Panc1 (cell line): ENCODE results near the gene UBTD1. TPM values are rescaled to one million over a fixed set of nuclear protein-coding genes. Genes with fewer than 3 reads are reported as not detected.
A peak's percentile ranks its signal among the peaks of the same experiment; 100 is the strongest.

ENCODE experiments used
- ATAC-seq: fragments of 200-7000 bp; cut with Tn5 transposase; 2 replicates; pipeline ENCODE4 v1.9.1; 2020; ENCODE audit warnings: mild to moderate bottlenecking, moderate library complexity
- BruUV-seq: library from RNA; stranded (reverse); fragments of 400-500 nt; replicated peaks from 2 replicates; lab custom pipeline; 2021; lab: Mats Ljungman, UMichigan
- CTCF ChIA-PET: fragments of 300-600 bp; sonication (Branson Sonifier 250); formaldehyde crosslinking; loops from one replicate; lab custom pipeline; 2022; ENCODE audit warnings: antibody characterized with exemption; lab: Charles Lee
- POLR2A ChIA-PET: fragments of 300-600 bp; sonication (Branson Sonifier 250); formaldehyde crosslinking; loops from one replicate; lab custom pipeline; 2022; ENCODE audit warnings: antibody characterized with exemption; lab: Charles Lee
- DNase-seq: peaks from one replicate; pipeline ENCODE4 v3.0.0-alpha.2; 2010; ENCODE audit warnings: low read depth, low spot score
- H3K27ac ChIP-seq: 2 replicates; pipeline ENCODE4 v1.5.1; 2011; ENCODE audit warnings: mild to moderate bottlenecking, low read length, inconsistent platforms
- H3K27me3 ChIP-seq: fragments of 200-500 bp; sonication (Bioruptor generic); 2 replicates; pipeline ENCODE4 v1.6.0; 2014; ENCODE audit warnings: low read length, inconsistent platforms; ENCODE audit not compliant: control insufficient read depth, insufficient read depth
- H3K36me3 ChIP-seq: fragments of 200-500 bp; sonication (Bioruptor generic); 2 replicates; pipeline ENCODE4 v1.5.1; 2014; ENCODE audit warnings: inconsistent platforms, mild to moderate bottlenecking, low read length, moderate library complexity; ENCODE audit not compliant: control insufficient read depth, insufficient read depth
- H3K4me1 ChIP-seq: 2 replicates; pipeline ENCODE4 v1.5.1; 2011; ENCODE audit warnings: inconsistent platforms, mild to moderate bottlenecking, low read length, moderate library complexity; ENCODE audit not compliant: control insufficient read depth, insufficient read depth
- H3K4me3 ChIP-seq, 2 experiments: 2 replicates each; pipeline ENCODE4 v1.5.1; 2011 to 2012; ENCODE audit warnings: low read depth in 2 of 2, low read length in 2 of 2, mild to moderate bottlenecking in 2 of 2, inconsistent platforms in 1 of 2, moderate library complexity in 1 of 2
- H3K9me3 ChIP-seq: fragments of 200-500 bp; sonication (Bioruptor generic); 2 replicates; pipeline ENCODE4 v1.5.1; 2014; ENCODE audit warnings: low read depth, mild to moderate bottlenecking, inconsistent platforms, low read length, moderate library complexity; ENCODE audit not compliant: control insufficient read depth, insufficient read depth
- CTCF ChIP-seq: fragments of 450-650 bp; IDR thresholded peaks from 2 replicates; pipeline ENCODE4 v1.5.1; 2017; ENCODE audit warnings: mild to moderate bottlenecking
- POLR2AphosphoS5 ChIP-seq: IDR thresholded peaks from 2 replicates; pipeline ENCODE4 v1.6.1; 2012; ENCODE audit warnings: mild to moderate bottlenecking, low read depth, low read length, moderate library complexity
- REST ChIP-seq, 2 experiments: IDR thresholded peaks; 2 replicates each; pipeline ENCODE4 v1.6.1; 2011 to 2012; ENCODE audit warnings: low read depth in 2 of 2, control low read depth in 1 of 2, low read length in 1 of 2, mild to moderate bottlenecking in 1 of 2, moderate library complexity in 1 of 2; ENCODE audit not compliant: insufficient read depth in 1 of 2
- SIN3A ChIP-seq: IDR thresholded peaks from 2 replicates; pipeline ENCODE4 v1.6.1; 2012; ENCODE audit warnings: low read depth, mild to moderate bottlenecking, low read length, moderate library complexity, borderline replicate concordance; ENCODE audit not compliant: insufficient read depth
- TCF7L2 ChIP-seq: IDR thresholded peaks from 2 replicates; pipeline ENCODE4 v1.6.1; 2011; ENCODE audit warnings: mild to moderate bottlenecking, low read depth, low read length, inconsistent platforms
- in situ Hi-C: cut with HindIII; loops from 2 replicates; pipeline ENCODE4 v1.10.0; 2016; ENCODE audit warnings: low sequenced_read_pairs, low pct_unique_long_range_greater_than_20kb
- intact Hi-C: fragments of 100-400 bp; cut with micrococcal nuclease; formaldehyde crosslinking; loops from one replicate; pipeline ENCODE4 v1.10.0; 2022; ENCODE audit not compliant: unreplicated experiment
- total RNA-seq: library from RNA; stranded (reverse); gene quantifications from one replicate; pipeline ENCODE4 v1.2.1, GENCODE V29; 2021; ENCODE audit not compliant: unreplicated experiment

The UBTD1 gene
- total RNA-seq, 1 experiment from 2014 or later = 55.6 TPM

GRCh38 chr10:97608991-97609561 is 110.4 kb downstream of the UBTD1 start:
- peak overlapping the region; percentile 19; the same call in 1 of the 2 replicates for H3K27ac ChIP-seq
- DNase-seq (no peak), ATAC-seq (no peak)
- H3K27me3 ChIP-seq = no peaks in the 10 kb centered on the region
- H3K4me3 ChIP-seq = no peak overlapping the region
- in situ Hi-C loops = no loop called here
- intact Hi-C loops = no loop called here
- CTCF ChIA-PET = interaction anchor here (0.5 to 0.7 kb wide), 2 partner anchors 57 to 142 kb away, joined by 4 to 5 read pairs; no protein-coding TSS in a partner anchor
- BruUV-seq = no TSS peak
- H3K9me3 ChIP-seq = no peaks in the 10 kb centered on the region
- TF ChIP-seq POLR2AphosphoS5 (no peak), CTCF (no peak), TCF7L2 (no peak), REST (IDR thresholded peaks at IDR 0.05; ENCODE audit: insufficient read depth in 1 of 2, low read depth in 2 of 2, low read length in 1 of 2) (no peak), SIN3A (no peak)
- POLR2A ChIA-PET = no interaction called here
- peaks cover 10% of the 10 kb centered on the region; the same call in 1 of the 2 replicates for H3K4me1 ChIP-seq
- no peaks in the 10 kb centered on the region for H3K36me3 ChIP-seq

- Histone ChIP-seq H3K9me3 (no peaks in the 10 kb centered on the region), H3K4me1 (peaks cover 10% of the 10 kb centered on the region; the same call in 1 of the 2 replicates), H3K4me3 (no peak overlapping the region), H3K27me3 (no peaks in the 10 kb centered on the region), H3K27ac (peak overlapping the region; percentile 37; the same call in 1 of the 2 replicates), H3K36me3 (no peaks in the 10 kb centered on the region)
- no peak for TF ChIP-seq POLR2AphosphoS5
- no peak for TF ChIP-seq TCF7L2
- TF ChIP-seq SIN3A = no peak
- no peak for TF ChIP-seq REST (IDR thresholded peaks at IDR 0.05; ENCODE audit: insufficient read depth in 1 of 2, low read depth in 2 of 2, low read length in 1 of 2)
- no peak for TF ChIP-seq CTCF
- BruUV-seq = no TSS peak
- in situ Hi-C loops = no loop called here
- CTCF ChIA-PET = interaction anchor here (0.9 to 1.8 kb wide), 2 partner anchors 37 to 39 kb away, joined by 4 to 23 read pairs; partner anchors contain the start of gene ANKRD2
- no peak for ATAC-seq
- POLR2A ChIA-PET = no interaction called here
- intact Hi-C loops = no loop called here
- DNase-seq = no peak
Observed at GRCh38 chr10:97611473-97611872, 112.7 kb downstream of the UBTD1 start.
